Trophoblast cell (in vitro differentiated cells and primary cell): ENCODE data around the gene SESN1.
"Not testable (repeated sequence)": the region's sequence is repeated elsewhere in the genome, so short reads cannot be mapped to it uniquely, and the experiment has no call there.

Experiments
- DNase-seq, 2 donors: peaks; one replicate each; pipeline ENCODE4 v3.0.0-alpha.2; 2016
- H2AFZ ChIP-seq: 2 replicates; pipeline ENCODE4 v1.6.1; 2013; ENCODE audit warnings: low read length, moderate library complexity, mild to moderate bottlenecking; ENCODE audit not compliant: insufficient read depth, poor library complexity
- H2AK5ac ChIP-seq: 2 replicates; pipeline ENCODE4 v1.6.1; 2013; ENCODE audit warnings: mild to moderate bottlenecking, low read length
- H2BK120ac ChIP-seq: 2 replicates; pipeline ENCODE4 v1.6.1; 2013; ENCODE audit warnings: low read length, mild to moderate bottlenecking, moderate library complexity; ENCODE audit not compliant: insufficient read depth, poor library complexity
- H2BK12ac ChIP-seq: 2 replicates; pipeline ENCODE4 v1.6.1; 2013; ENCODE audit warnings: mild to moderate bottlenecking, low read length, moderate library complexity
- H2BK5ac ChIP-seq: 2 replicates; pipeline ENCODE4 v1.6.1; 2013; ENCODE audit warnings: low read length, low read depth, moderate library complexity, mild to moderate bottlenecking; ENCODE audit not compliant: poor library complexity
- H3K14ac ChIP-seq: 2 replicates; pipeline ENCODE4 v1.6.1; 2013; ENCODE audit warnings: mild to moderate bottlenecking, low read length
- H3K18ac ChIP-seq: 2 replicates; pipeline ENCODE4 v1.6.1; 2013; ENCODE audit warnings: mild to moderate bottlenecking, low read length
- H3K23ac ChIP-seq: 2 replicates; pipeline ENCODE4 v1.6.1; 2013; ENCODE audit warnings: low read length
- H3K27ac ChIP-seq: 2 replicates; pipeline ENCODE4 v1.5.1; 2013; ENCODE audit warnings: low read depth, mild to moderate bottlenecking, inconsistent platforms, low read length, moderate library complexity
- H3K27me3 ChIP-seq: 2 replicates; pipeline ENCODE4 v1.6.1; 2013; ENCODE audit warnings: inconsistent platforms, mild to moderate bottlenecking, low read length, moderate library complexity; ENCODE audit not compliant: insufficient read depth
- H3K36me3 ChIP-seq, 2 experiments: 1 replicate in 1 of 2; 2 replicates in 1 of 2; pipeline ENCODE4 v1.6.1; 2013; ENCODE audit warnings: low read length in 2 of 2, mild to moderate bottlenecking in 2 of 2, moderate library complexity in 1 of 2; ENCODE audit not compliant: insufficient read depth in 2 of 2, control insufficient read depth in 1 of 2
- H3K4ac ChIP-seq: 2 replicates; pipeline ENCODE4 v1.6.1; 2013; ENCODE audit warnings: low read depth, mild to moderate bottlenecking, low read length, moderate library complexity
- H3K4me1 ChIP-seq, 2 experiments: 1 replicate in 1 of 2; 2 replicates in 1 of 2; pipeline ENCODE4 v1.6.1; 2013; ENCODE audit warnings: low read length in 2 of 2, mild to moderate bottlenecking in 2 of 2, moderate library complexity in 1 of 2; ENCODE audit not compliant: insufficient read depth in 2 of 2, control insufficient read depth in 1 of 2
- H3K4me2 ChIP-seq: 2 replicates; pipeline ENCODE4 v1.6.1; 2013; ENCODE audit warnings: inconsistent platforms, mild to moderate bottlenecking, low read length, moderate library complexity
- H3K4me3 ChIP-seq: 2 replicates; pipeline ENCODE4 v1.5.1; 2013; ENCODE audit warnings: mild to moderate bottlenecking, low read depth, low read length, inconsistent platforms
- H3K79me1 ChIP-seq: one replicate; pipeline ENCODE4 v1.6.1; 2013; ENCODE audit warnings: low read length
- H3K79me2 ChIP-seq: 2 replicates; pipeline ENCODE4 v1.6.1; 2013; ENCODE audit warnings: low read length, mild to moderate bottlenecking; ENCODE audit not compliant: control insufficient read depth, insufficient read depth, poor library complexity
- H3K9ac ChIP-seq: 2 replicates; pipeline ENCODE4 v1.6.1; 2013; ENCODE audit warnings: mild to moderate bottlenecking, low read length
- H3K9me3 ChIP-seq: 2 replicates; pipeline ENCODE4 v1.6.1; 2013; ENCODE audit warnings: low read depth, mild to moderate bottlenecking, control low read depth, inconsistent platforms, low read length; ENCODE audit not compliant: insufficient read depth
- H4K12ac ChIP-seq: 2 replicates; pipeline ENCODE4 v1.6.1; 2013; ENCODE audit warnings: low read depth, mild to moderate bottlenecking, low read length, moderate library complexity
- H4K8ac ChIP-seq: 2 replicates; pipeline ENCODE4 v1.6.1; 2013; ENCODE audit warnings: low read depth, mild to moderate bottlenecking, low read length, moderate library complexity
- H4K91ac ChIP-seq: one replicate; pipeline ENCODE4 v1.6.1; 2013; ENCODE audit warnings: low read depth, mild to moderate bottlenecking, low read length, moderate library complexity
- WGBS: extraction: QIAGEN DNeasy Blood & Tissue Kit; methylation state at CpG from one replicate; pipeline ENCODE4 v1.1.7; 2013; ENCODE audit warnings: missing lambda C conversion rate; ENCODE audit not compliant: insufficient read length, insufficient coverage; ENCODE audit errors: extremely low coverage; 5-methylcytosine and 5-hydroxymethylcytosine counted together

Gene SESN1

DNA sequence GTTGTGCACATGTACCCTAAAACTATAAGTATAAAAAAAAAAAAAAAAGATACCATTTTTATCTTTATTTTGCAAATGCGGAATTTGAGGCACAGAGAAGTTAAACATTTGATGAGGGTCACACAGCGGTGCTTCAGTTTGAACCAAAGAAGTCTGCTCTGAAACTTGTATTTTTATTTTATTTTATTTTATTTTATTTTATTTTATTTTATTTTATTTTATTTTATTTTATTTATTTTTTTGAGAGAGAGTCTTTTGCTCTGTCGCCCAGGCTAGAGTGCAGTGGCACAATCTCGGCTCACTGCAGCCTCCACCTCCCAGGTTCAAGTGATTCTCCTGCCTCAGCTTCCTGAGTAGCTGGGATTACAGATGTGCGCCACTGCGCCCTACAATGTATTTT lies 41.9 kb upstream of the SESN1 start:
- not testable (repeated sequence) for H3K4ac ChIP-seq, H3K36me3 ChIP-seq, H3K14ac ChIP-seq, H4K8ac ChIP-seq, H3K79me1 ChIP-seq, H2AFZ ChIP-seq, H3K23ac ChIP-seq, H3K4me3 ChIP-seq, H3K27me3 ChIP-seq, H4K12ac ChIP-seq, H3K9ac ChIP-seq, H3K18ac ChIP-seq, H3K79me2 ChIP-seq, H3K4me2 ChIP-seq, H4K91ac ChIP-seq, H2BK12ac ChIP-seq, H2BK120ac ChIP-seq, H3K27ac ChIP-seq, H3K4me1 ChIP-seq, H3K9me3 ChIP-seq, DNase-seq, H2AK5ac ChIP-seq, H2BK5ac ChIP-seq
- no CpG with 5 or more reads among the region's 6 CpGs for WGBS

DNA sequence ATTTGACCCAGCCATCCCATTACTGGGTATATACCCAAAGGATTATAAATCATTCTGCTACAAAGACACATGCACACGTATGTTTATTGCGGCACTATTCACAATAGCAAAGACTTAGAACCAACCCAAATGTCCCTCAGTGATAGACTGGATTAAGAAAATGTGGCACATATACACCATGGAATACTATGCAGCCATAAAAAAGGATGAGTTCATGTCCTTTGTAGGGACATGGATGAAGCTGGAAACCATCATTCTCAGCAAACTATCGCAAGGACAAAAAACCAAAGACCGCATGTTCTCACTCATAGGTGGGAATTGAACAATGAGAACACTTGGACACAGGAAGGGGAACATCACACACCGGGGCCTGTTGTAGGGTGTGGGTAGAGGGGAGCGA lies 41.4 kb upstream of the SESN1 start:
- not testable (repeated sequence) for H4K8ac ChIP-seq, H3K9me3 ChIP-seq, H3K14ac ChIP-seq, H3K18ac ChIP-seq, H3K23ac ChIP-seq, H2BK120ac ChIP-seq, H3K4ac ChIP-seq, H3K4me3 ChIP-seq, H2AFZ ChIP-seq, H3K4me2 ChIP-seq, H3K79me1 ChIP-seq, H2BK12ac ChIP-seq, DNase-seq, H3K36me3 ChIP-seq, H2AK5ac ChIP-seq, H3K9ac ChIP-seq, H4K91ac ChIP-seq, H3K27ac ChIP-seq, H3K27me3 ChIP-seq, H3K4me1 ChIP-seq, H2BK5ac ChIP-seq, H4K12ac ChIP-seq, H3K79me2 ChIP-seq
- no CpG with 5 or more reads among the region's 6 CpGs for WGBS

DNA sequence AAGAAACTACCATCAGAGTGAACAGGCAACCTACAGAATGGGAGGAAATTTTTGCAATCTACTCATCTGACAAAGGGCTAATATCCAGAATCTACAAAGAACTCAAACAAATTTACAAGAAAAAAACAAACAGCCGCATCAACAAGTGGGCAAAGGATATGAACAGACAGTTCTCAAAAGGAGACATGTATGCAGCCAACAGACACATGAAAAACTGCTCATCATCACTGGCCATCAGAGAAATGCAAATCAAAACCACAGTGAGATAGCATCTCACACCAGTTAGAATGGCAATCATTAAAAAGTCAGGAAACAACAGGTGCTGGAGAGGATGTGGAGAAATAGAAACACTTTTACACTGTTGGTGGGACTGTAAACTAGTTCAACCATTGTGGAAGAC lies 41.0 kb upstream of the SESN1 start:
- not testable (repeated sequence) for H2BK120ac ChIP-seq, H2BK5ac ChIP-seq, H3K27ac ChIP-seq, DNase-seq, H3K27me3 ChIP-seq, H3K4me1 ChIP-seq, H4K8ac ChIP-seq, H2AK5ac ChIP-seq, H3K79me2 ChIP-seq, H3K4me3 ChIP-seq, H3K4ac ChIP-seq, H4K12ac ChIP-seq, H2BK12ac ChIP-seq, H3K18ac ChIP-seq, H2AFZ ChIP-seq, H3K36me3 ChIP-seq, H3K14ac ChIP-seq, H3K9ac ChIP-seq, H3K4me2 ChIP-seq, H3K9me3 ChIP-seq, H3K23ac ChIP-seq, H3K79me1 ChIP-seq, H4K91ac ChIP-seq
- WGBS = no CpG with 5 or more reads among the region's 1 CpG

DNA sequence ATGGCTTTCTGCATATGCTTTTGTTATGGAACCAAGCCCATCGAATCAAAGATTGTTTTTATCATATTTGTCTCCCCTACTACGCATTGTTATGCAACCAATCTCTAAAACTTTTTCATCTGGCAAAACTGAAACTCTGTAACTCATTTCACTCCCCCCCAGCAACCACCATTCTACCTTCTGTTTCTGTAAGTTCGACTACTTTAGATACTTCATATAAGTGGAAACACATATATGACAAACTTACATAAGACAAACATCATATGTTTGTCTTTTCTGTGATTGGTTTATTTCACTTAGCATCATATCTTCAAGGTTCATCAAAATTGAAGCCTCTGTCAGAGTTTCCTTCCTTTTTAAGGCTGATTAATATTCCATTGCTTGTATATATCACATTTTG lies 35.4 kb upstream of the SESN1 start:
- no peaks in the 10 kb centered on the region for H3K36me3 ChIP-seq
- no peaks in the 10 kb centered on the region for H3K4me1 ChIP-seq
- WGBS = no CpG with 5 or more reads among the region's 3 CpGs
- no peaks in the 10 kb centered on the region for H3K79me1 ChIP-seq
- H2BK5ac ChIP-seq = no peak overlapping the region
- H4K12ac ChIP-seq = no peak overlapping the region
- no peak overlapping the region for H3K9ac ChIP-seq
- no peak overlapping the region for H3K23ac ChIP-seq
- no peak overlapping the region for H3K4ac ChIP-seq
- no peak overlapping the region for H2BK12ac ChIP-seq
- DNase-seq = no peak
- no peak overlapping the region for H3K4me3 ChIP-seq
- H4K8ac ChIP-seq = no peak overlapping the region
- no peak overlapping the region for H3K4me2 ChIP-seq
- H3K18ac ChIP-seq = no peak overlapping the region
- H2BK120ac ChIP-seq = no peak overlapping the region
- H3K14ac ChIP-seq = no peak overlapping the region
- H4K91ac ChIP-seq = no peak overlapping the region
- no peak overlapping the region for H2AK5ac ChIP-seq
- no peaks in the 10 kb centered on the region for H3K9me3 ChIP-seq
- H3K27ac ChIP-seq = no peak overlapping the region
- H2AFZ ChIP-seq = no peak overlapping the region
- no peaks in the 10 kb centered on the region for H3K79me2 ChIP-seq
- no peaks in the 10 kb centered on the region for H3K27me3 ChIP-seq
